ENCODE data around the gene BMPR1A.

- TF ChIP-seq POLR2A (IDR thresholded peaks at IDR 0.05; ENCODE audit: low read length) (no peak), GATA1 (IDR thresholded peaks at IDR 0.05; ENCODE audit: low read depth, low read length) (no peak)
These were observed 198.5 kb downstream of the BMPR1A start for GRCh38 chr10:86954681-86955500.
